HG02642 (cell line): ENCODE data around the gene PIGH.
"Not testable (repeated sequence)": the region's sequence is repeated elsewhere in the genome, so short reads cannot be mapped to it uniquely, and the experiment has no call there.

Experiments
- ATAC-seq: cut with Tn5 transposase; IDR thresholded peaks from one replicate; pipeline ENCODE4 v1.9.1; 2021; ENCODE audit warnings: mild to moderate bottlenecking; ENCODE audit not compliant: unreplicated experiment, poor library complexity

Gene PIGH

GRCh38 chr14:67610491-67610890 is 10.4 kb upstream of the PIGH start:
- no peak for ATAC-seq

GRCh38 chr14:67609642-67610310 is 9.7 kb upstream of the PIGH start:
- ATAC-seq, result no peak

- ATAC-seq, result no peak
These were observed 7.6 kb upstream of the PIGH start for GRCh38 chr14:67607646-67608045.

GRCh38 chr14:67602995-67603545 is 3.0 kb upstream of the PIGH start:
- peak; percentile 63 for ATAC-seq

GRCh38 chr14:67602076-67602475 is 2.0 kb upstream of the PIGH start:
- no peak for ATAC-seq

- ATAC-seq, result not testable (repeated sequence)
These were observed 500 bp upstream of the PIGH start for GRCh38 chr14:67600562-67600974.

DNA sequence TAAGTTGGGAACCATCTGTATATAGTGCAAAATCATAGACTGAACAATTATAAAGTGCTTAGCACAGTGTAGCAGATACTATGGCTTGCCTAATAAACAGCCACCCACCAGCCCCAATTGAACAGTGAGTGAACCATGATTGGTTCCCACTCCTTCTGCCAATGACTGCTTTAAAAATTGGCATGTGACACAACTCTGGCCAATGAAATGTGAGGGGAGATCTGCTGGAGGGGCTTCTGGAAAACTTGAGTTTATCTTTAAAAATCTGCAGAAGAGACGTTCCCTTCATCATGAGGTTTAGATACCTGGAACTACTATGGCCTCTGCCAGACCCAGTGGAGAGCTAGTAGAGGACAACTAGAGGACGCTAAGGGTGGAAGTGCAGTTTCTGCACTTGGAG is 4.7 kb downstream of the PIGH start:
- no peak for ATAC-seq

DNA sequence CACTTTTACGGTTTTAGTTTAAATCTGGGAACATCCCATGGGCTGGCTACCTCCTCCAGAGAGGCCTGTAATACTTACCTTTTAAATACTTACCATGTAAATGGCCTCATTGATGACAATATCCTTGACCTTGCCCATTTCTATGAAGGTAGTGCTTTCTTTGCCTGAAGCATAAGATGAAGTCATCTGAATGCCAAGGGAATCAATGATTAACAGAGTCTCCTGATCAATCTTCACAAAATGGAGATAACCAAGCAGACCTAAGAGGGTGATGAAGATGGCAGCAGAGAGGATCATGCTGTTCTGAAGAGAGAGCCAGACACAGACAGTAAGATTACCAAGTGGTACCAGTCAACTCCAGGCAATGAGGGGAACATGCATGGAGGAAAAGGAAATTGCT is 6.4 kb downstream of the PIGH start:
- not testable (repeated sequence) for ATAC-seq

GRCh38 chr14:67589204-67589770 is 10.8 kb downstream of the PIGH start:
- no peak for ATAC-seq

DNA sequence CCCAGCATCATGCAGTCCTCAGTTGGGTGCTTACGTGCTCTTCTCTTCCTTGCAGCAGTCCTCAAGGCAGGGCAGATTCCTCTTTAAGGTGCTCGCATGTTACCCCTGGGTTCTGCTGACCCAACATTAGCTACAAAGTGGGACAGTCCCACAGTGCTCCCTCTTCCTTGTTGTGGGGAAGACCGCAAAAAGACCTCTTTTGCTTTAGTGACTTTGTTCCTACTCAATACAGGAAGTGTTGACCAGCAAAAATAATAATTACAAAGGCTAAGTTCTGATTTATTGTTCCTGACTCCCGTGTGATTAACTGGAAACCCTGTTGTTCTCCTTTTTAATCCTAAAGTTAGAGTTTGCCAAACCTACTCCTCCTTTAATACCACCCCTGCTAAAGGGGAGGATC is 13.7 kb downstream of the PIGH start:
- ATAC-seq, result no peak

- no peak for ATAC-seq
These were observed 15.1 kb downstream of the PIGH start for GRCh38 chr14:67584978-67585377.

- ATAC-seq, result peak; percentile 60
These were observed 16.1 kb downstream of the PIGH start for GRCh38 chr14:67583711-67584644.

DNA sequence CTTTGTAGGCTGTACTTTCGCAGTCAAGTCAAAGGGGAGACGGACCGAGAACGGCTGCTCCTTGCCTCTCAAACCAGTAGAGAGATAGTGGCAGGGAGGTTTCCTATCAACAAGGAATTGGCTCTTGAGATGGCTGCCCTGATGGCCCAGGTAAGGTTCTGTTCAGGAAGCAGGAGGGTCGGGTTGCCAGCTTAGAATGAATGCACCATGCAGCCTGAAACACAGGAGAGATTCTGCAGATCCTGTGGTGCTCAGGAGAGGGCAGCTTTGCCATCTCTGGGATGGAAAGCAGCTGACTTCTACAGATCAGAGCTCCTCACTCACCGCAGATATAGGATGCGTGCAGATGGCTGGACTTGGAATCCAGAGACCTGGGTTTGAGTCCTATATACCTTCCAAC is 18.0 kb downstream of the PIGH start:
- ATAC-seq, result no peak

DNA sequence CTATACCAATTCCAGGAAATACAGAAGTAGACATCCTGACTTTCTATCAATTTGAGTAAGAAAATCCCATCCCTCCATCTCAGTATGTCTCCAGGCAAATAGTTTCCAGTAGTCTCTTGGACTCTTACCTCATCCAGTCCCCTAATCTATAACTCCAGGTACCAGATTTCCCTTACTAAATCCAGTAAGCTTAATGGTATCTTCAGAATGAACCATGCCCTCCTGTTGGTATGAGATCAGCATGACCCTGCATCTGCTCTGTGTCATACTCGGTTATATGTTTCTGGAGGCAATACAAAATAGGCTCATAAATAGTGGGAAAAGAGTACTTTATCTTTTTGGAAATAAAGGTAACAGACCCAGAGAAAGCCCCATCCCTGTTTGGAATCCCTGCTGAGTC is 18.4 kb downstream of the PIGH start:
- no peak for ATAC-seq

DNA sequence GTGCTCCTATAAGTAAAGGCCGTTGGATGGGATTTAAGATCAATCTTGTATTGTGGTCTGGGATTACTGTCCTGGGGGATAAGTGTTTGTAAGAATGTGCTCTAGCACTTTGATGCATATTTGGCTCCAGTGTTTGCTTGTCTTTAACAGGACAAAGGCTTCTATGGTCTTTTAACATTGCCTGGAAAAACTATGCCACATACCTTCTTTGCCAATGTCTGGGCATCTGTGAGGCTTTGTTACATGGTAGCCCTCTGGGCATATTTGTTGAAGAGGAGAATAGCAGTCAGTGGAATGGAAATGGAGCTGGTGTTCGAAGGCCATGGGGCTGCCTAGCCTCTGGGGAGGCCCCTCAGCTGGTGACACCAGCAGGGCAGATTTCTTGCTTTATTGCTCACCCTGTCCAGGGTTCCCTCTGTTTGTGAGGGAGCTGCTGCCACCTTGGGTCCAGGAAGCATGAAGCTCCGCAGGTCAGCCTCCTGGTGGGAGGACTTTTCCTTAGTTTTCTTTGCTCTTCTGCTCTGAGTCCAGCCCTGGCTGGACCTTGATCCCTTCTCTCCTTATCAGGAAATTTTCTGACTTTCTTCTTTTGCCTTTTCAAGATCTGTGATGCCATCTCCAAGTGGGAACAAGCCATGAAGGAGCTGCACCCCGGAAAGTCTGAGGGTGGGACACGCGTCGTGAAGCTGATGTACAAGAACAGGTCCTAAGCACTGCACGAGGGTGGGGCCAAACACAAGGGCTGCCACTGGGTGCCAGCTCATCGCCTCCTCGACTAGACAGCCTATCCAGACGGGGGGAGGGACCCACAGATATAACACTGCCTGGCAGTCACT is 19.5 kb downstream of the PIGH start:
- ATAC-seq, result no peak

- no peak for ATAC-seq
These were observed 20.4 kb downstream of the PIGH start for GRCh38 chr14:67579636-67580035.

- ATAC-seq, result no peak
These were observed 21.0 kb downstream of the PIGH start for GRCh38 chr14:67579040-67579439.

- no peak for ATAC-seq
These were observed 21.9 kb downstream of the PIGH start for GRCh38 chr14:67577909-67578749.

DNA sequence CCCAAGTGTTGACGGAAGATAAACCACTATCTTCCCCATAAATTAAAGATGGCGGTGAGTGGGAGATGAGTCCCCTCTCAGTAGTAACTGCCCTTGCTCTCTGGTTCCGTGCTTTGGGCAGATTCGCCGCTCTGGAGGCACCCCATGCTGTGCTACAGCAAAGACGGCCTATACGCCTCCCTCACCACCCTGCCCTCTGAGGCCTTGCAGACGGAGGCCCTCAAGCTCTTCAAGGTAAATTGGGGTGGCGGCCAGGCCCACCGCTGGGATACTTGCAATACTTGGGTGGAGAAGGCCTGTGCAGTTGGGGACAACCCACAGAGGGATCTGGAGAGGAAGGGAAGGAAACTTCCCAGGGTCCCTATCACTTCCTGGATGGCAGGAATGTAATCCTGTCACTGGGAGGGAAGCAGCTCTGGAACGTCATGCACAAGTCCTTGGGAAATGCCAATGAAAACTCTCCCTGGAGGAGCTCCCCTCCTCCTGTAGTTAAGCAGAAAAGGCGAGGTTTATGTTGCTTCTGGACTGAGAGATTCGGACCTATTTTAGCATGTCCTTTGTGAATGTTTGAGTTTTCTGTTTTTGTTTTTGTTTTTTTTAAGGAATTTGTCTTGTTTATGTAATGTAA is 22.8 kb downstream of the PIGH start:
- ATAC-seq, result no peak
